GM19043 (cell line): ENCODE data around the gene SCARB1.

Source experiments
- ATAC-seq: cut with Tn5 transposase; IDR thresholded peaks from one replicate; pipeline ENCODE4 v1.9.1; 2021; ENCODE audit warnings: low read depth; ENCODE audit not compliant: unreplicated experiment

SCARB1 gene

DNA sequence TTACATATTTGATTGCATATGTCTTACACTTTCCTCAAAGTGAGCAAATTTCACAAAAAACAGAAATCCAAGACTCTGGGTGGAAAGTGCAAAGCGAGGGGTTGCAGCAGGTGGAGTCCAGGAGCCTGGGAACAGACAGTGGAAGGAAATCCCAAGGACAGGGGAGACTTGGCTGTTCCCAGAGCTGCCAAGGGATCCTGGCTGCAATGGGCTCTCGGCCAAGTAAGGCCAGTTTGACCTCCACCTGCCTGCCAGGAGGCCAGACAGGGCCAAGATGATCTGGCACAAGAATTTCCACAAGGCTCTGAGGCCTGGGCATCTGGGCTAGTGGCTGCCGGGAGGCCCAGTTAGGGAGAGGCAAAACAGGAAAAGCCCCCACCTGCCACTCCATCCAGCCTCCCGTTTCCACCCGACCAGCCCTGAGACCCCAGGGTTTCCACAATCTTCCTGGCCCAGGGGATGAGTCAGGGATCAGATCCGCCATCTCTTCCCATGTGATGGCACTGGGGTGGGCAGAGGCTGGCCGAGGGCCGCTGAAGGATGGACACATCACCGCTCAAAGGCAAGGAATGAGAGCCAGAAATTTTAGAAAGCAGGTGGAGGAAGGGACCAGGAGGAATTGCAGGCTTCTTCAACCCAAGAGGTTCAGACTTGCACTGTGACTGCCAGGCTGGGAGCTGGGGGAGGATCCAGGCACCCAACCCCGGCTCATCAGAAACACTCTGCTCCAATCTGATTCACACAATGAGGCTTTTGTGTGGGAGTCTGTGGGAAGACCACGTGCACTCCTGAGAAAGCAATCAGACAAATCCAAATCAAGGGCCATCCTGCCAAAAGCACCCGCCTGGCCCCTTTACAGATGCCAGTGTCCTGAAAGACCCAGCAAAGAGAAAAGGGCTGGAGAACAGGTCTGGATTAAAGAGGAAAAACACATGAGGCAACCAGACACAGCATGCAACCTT lies 16.3 kb downstream of the SCARB1 start:
- no peak for ATAC-seq

DNA sequence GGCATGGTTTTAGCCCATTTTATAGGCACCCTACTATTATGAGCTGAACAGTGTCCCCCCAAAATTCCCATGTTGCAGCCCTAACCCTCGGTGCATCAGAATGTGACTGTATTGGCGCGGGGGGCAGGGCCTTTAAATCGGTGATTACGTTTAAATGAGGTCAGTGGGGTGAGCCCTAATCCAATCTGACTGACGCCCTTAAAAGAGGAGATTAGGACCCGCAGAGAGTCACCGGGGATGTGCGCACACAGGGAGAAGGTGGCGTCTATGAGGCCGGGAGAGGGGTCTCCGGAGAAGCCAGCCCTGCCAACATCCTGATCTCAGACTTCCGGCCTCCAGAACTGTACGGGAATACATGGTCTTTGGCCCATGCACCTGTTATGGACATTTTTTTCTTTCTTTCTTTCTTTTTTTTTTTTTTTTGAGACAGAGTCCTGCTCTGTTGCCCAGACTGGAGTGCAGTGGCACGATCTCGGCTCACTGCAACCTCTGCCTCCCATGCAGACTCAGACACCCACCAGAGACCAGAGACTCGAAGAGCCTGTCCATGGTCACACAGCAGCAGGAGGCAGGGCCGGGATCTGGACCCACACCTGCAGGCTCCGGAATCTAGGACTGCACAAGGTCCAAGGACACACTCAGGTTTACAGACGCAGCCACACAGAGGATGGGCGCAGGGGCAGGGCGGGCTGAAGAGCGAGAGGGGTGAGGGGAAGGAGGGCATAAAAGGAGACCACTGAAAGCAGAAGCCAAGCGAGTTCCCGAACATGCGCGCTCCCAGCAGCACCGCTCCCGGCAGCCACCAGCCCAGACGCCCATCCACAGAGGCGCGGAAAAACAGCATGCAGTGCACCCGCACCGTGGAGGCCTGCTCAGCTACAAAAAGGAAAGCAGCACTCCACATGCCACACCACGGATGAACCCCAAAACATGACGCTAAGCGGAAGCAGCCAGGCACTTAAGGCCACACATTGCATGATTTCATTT lies 19.0 kb downstream of the SCARB1 start:
- ATAC-seq: no peak

DNA sequence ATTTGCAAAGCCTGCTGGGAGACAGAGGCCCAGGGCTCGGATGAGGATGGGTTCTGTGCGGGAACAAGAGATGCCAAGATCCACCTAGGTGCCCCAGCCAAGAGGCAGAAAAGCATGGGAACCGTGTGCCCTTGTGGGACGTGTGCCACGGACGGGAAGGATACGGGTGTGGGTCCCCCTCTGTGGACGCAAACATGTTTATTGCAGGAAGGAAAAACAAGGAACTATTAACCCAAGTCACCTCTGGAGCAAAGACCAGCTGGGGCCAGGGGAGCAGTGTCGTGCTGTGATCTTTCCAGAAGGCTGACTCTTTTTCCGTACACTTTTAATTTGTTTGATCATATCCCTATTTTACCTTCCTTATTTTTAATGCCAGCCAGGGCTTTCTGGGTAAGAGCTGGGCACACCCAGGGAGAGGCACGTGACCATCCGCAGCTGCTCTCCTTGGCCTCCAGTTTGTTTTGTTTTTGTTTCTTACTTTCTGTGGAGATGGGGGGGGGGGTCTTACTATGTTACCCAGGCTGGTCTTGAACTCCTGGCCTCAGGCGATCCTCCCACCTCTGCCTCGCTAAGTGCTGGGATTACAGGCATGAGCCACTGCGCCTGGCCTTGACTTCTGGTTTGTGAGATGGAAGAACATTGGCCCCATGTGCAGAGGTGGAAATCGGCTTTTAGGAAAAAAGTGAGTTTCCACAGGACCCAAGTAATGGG lies 20.7 kb downstream of the SCARB1 start:
- no peak for ATAC-seq

DNA sequence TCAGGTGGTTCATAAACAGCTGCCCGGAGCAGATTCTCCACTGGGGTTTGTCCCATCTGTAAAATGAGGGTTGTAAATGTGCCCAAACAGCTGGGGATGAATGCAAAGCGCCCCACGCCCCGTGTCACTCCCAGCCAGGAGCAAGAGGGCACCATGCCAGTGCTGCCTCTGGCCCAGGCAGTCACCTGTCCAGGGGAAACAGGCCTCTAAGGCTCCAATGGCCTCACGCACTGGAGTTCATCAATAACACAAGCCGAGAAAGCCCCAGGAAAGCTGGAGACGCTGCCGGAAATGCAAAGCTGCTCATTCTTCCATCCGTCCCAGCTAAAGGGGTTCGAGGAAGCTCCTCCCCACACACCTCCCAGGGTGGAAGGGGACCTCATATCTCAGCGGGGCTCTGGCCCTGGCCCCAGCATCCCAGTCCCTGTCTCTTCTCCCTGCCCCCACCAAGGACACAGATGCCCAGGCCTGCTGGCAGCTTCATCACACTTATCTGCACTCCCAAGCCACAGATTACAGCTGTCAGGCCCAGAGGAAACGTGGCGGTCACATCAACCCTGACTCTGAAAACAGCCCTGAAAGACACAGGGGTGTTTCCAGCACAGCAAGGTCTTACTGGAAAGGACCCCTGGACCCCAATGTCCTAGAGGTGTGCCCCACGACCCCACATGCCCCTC lies 21.5 kb downstream of the SCARB1 start:
- no peak for ATAC-seq

DNA sequence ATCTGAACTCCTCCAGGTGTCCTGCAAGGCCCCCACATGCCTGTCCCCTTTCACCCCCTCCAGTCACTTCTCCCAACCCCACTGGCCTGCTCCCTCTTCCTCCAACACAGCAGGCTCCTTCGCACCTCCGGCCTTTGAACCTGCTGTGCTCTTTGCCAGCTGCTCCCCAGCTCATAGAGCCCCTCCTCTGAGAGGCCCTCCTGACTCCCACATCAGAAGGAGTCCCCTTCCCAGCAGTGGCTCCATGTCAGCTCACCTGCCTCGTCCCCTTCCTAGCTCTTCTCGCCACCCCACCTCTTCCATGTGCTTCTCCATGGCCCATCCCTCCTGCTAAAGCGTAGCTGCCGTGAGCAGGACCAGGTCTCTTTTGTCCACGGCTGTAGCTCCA lies 22.1 kb downstream of the SCARB1 start:
- no peak for ATAC-seq

DNA sequence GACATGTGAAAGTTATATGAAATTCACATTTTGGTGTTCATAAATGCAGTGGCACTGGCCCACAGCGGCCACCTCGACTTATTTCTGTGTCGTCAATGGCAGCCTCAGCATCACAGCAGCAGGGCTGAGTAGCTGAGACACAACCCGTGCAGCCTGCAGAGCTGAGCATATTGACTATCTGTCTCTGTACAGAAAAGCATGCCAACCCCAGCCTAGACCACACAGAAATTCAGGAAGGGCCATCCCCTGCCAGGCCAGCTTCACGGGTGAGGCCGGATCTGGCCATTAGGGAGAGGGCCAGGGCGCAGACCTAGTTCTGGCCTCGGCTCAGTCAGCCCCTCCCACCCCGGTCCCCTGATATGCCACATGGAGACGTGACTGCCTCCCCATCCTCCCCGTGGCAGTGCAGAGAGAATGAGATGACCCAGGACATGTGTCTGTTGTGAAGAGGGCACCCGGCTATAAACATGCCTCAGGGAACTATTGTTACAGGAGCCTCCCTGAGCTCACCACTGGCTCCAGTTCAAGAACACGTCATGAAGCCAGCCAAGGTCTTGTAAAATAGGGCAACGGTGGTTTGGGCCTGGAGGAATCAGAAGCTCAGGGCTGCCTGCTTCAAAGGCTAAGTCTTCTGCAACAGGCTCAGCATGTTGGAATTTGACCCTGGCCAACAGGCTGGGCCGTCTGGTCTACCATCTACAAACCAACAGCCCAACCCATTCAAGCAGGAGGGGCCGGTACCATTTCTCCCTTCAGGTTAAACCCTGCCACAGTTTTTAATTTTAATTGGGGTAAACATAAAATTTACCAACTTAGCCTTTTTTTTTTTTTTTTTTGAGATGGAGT lies 25.5 kb downstream of the SCARB1 start:
- no peak for ATAC-seq

DNA sequence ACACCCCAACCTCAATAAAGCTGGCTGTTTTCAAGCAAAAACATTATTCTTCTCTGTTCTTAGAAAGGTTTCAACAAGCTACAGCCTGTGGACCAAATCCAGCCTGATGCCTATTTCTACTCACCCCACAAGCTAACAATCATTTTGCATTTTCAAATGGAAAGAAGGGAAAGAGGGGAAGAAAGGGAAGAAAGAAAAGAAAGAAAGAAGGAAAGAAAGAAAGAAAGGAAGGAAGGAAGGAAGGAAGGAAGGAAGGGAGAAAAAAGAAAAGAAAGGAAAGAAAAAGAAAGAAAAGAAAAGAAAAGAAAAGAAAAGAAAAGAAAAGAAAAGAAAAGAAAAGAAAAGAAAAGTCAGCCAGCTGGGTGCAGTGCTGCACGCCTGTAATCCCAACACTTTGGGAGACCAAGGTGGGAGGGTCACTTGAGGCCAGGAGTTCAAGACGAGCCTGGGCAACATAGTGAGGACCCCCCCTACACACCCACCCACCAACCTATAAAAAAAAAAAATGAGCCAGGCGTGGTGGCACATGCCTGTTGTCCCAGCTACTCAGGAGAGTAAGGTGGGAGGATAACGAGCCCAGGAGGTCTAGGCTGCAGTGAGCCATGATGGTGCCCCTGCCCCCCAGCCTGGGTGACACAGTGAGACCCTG lies 26.3 kb downstream of the SCARB1 start:
- ATAC-seq: no peak

DNA sequence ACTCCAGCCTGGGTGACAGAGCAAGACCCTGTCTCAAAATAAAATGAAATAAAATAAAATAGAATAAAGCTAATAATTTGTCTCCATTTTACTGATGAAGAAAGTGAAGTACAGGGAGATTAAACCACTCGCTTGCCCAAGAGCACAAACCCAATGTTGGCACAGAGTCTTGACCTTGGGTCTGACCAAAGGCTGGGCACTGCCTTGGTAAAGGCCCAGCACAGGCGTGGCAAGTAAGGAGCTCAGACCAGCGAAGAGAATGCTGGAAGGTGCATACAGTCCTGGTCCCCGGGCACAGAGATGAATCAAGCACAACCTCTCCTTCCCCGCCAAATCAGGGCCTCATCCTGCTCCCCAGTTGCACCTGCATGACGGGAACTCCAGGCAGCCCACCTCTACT lies 26.9 kb downstream of the SCARB1 start:
- no peak for ATAC-seq

DNA sequence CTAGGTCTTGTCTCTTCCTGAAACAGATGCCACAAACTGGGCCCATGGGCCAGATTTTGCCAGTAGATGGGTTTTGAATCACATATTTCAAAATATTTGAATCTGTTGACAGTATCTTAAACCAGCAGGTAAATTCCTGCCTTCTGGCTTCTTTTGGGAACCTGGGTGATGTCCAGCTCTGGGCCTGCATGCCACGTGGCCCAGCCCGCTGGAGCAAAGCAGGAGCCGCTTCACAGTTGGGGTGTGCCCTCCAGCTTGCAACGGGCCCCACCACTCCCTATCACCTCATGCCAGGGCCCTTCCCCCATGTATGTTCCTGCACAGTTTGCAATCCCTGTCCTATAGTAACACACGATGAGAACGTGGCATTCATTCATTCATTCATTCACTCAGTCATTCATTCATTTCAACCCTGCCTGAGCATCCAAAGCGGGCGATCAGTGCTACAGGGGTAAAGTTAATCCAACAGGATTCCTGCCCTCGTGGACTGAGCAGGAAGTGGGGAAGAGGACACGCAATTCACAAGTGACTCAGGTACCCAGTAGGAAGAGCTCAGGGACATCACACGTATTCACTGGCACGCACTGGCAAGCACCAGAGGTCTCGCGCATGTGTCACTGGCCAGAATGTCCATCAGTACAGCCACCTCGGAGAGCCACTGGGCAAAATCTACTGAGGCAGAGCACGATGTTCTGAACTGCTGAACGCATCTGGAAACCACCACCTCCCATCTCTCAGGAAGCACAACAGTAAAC lies 27.8 kb downstream of the SCARB1 start:
- no peak for ATAC-seq

DNA sequence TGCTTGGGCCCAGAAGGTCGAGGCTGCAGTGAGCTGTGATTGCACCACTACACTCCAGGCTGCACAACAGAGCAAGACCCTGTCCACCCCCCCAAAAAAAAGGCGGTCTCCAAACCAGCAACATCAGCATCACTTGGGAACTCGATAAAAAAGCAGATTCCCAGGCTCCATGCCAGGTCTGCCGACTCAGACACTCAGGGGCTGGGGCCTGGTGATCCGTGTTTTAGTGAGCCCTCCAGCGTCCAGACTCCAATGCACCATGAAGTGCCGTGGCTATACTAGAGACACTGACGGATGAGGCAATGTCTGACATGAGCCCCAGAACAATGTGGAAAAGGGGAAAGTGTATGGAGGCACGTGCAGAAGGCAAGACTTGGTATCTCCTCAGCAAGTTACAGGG lies 28.8 kb downstream of the SCARB1 start:
- ATAC-seq: no peak

DNA sequence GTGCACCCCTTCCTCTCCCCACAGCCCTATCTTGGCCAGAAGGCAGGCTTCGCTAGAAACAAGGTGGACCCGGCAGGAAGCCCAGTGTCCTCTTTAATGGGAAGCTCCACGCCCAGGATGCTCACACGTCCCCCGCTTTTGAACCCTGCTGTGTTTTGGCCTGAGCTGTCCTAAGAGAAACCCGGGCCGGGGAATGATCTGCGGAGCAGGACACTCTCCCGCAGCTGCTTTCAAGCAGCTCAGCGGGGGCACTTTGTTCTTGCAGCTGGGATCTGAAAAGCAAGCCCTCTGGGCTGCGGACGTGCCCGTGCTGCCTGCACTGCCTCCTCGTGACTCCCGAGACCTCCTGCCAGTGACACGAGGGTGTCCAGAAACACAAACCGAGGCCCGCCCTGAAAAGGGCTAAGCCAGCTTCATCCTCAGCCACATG lies 30.0 kb downstream of the SCARB1 start:
- ATAC-seq: no peak

DNA sequence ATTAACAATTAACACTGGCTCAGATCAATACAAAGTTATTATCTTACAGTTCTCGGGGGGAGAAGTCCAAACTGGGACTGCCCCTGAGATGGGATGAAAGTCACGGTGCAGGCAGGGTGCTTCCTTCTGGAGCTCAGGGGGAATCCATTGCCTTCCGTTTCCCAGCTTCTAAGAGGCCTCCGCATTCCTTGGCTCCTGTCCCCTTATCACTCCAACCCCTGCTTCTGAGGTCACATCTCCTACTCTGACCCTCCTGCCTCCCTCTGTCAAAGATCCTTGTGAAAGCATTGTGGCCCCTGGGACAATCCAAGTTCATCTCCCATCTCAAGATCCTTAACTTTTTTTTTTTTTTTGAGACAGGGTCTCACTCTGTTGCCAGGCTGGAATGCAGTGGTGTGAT lies 30.8 kb downstream of the SCARB1 start:
- ATAC-seq: no peak

DNA sequence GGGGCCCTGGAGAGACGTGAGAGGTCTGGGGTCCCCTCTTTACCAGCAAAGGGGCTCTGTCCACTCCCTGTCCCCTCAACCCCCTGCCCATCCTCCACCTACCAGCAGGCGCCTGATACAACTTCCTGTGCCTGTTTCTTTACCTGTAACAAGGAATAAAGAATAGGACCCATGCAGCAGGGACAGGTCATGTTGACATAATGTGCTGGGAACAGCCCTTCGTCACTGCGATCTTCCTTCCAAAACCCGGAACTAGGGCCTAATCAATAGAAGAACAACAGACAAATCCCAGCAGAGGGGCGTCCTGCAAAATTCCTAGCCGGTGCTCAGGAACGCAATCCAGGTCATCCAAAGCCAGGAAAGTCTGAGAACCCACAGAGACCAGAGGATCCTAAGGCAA lies 32.1 kb downstream of the SCARB1 start:
- ATAC-seq: no peak

DNA sequence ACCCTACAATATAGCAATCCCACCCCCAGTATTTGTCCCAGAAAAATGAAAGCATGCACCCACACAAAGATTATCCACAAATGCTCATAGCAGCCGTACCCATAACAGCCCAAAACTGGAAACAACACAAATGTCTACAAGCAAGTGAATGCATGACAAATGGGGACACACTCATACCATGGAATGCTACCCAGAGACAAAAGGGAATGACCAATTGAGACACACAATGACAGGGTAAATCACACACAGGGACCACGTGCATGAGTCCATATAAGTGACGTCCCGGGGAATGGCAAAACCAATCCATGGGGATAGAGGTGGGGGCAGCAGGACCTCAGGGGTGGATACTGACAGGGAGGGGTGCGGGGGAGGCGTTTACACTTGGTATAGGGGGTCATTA lies 33.4 kb downstream of the SCARB1 start:
- no peak for ATAC-seq

DNA sequence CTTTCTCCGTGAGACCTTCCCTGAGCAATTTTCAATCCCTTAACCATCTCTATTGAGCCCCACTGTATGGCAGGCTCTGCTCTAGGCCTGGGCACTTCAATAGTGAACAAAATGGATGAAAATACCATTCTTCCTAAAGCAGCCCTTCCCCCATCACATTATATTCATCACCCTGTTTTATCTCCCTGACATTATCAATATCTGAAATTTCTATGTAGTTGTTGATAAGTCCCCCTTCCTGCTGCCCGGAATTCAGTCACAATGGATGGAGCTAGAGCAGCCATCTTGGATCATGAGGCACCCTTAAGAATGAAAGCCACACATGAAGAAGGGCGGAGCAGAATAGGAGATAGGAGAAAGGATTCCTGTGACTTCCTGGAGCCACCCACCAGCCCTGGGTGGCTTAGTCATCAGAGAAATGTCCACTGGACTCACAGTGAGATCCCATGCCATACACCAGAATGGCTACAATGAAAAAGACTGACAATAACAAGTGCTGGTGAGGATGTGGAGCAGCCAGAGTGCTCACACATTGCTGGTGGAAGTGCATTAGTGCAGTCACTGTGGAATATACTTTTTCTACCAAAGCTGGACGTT lies 33.9 kb downstream of the SCARB1 start:
- ATAC-seq: no peak

DNA sequence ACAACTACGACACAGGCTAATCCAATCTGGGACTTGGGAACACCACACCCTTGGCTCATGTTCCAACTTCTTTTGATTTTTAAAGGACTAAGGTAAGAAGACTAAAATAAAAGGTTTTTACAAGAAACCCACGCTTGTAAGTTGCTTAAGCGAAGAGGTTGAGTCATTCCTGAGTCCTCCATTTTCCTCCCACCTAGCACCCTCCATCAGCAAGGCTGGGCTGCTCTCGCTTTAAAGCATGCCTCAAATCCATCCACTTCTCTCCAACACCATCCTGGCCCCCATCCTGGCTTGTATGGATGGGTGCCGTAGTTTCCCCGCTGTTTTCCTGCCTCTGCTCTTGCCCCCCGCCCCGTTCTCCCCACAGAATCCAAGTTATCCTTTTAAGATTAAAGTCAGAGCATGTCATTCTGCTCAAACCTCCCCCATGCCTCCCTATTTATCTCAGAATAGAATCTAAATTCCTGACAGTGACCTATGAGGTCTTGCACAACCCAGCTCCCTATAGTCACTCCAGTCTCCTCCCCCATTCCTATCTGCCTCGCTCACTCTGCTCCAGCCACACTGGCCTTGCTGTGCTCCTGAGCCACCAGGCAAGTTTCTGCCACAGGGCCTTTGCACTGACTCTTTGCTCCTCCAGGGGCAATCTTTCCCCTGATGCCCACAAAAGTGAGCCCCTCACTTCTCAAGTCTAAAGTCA lies 34.5 kb downstream of the SCARB1 start:
- no peak for ATAC-seq
